HCT116 (cell line): ENCODE results near the gene PRSS16. TPM values are rescaled to one million over a fixed set of nuclear protein-coding genes. Genes with fewer than 3 reads are reported as not detected.

Source experiments
- EGR1 ChIP-seq: IDR thresholded peaks from 2 replicates; pipeline ENCODE4 v1.6.1; 2012; ENCODE audit warnings: low read depth
- EZH2 ChIP-seq: fragments of 200-600 bp; sonication (generic); IDR thresholded peaks from 2 replicates; pipeline ENCODE4 v1.6.1; 2017; ENCODE audit warnings: antibody characterized with exemption, mixed run types
- POLR2AphosphoS5 ChIP-seq: IDR thresholded peaks from 2 replicates; pipeline ENCODE4 v1.6.1; 2011; ENCODE audit warnings: mild to moderate bottlenecking, low read depth, low read length, moderate library complexity
- RAD21 ChIP-seq: IDR thresholded peaks from 2 replicates; pipeline ENCODE4 v1.6.1; 2012; ENCODE audit warnings: low read depth, mild to moderate bottlenecking
- SP1 ChIP-seq: IDR thresholded peaks from 2 replicates; pipeline ENCODE4 v1.6.1; 2012; ENCODE audit warnings: low read depth
- TCF7L2 ChIP-seq: IDR thresholded peaks from 2 replicates; pipeline ENCODE4 v1.7.0; 2011; ENCODE audit warnings: borderline replicate concordance, inconsistent platforms; ENCODE audit not compliant: insufficient read depth, insufficient read length; ENCODE audit errors: extremely low read depth
- YY1 ChIP-seq: IDR thresholded peaks from 2 replicates; pipeline ENCODE4 v1.6.1; 2011; ENCODE audit warnings: low read length, low read depth, moderate library complexity, mild to moderate bottlenecking; ENCODE audit not compliant: insufficient replicate concordance; ENCODE audit errors: extremely low read depth
- ZNF274 ChIP-seq: fragments of 200-500 bp; sonication (Bioruptor generic); IDR thresholded peaks from 2 replicates; pipeline ENCODE4 v1.6.1; 2014; ENCODE audit warnings: mild to moderate bottlenecking, low read depth, low read length, inconsistent platforms
- total RNA-seq: library from RNA; stranded (reverse); gene quantifications from one replicate; pipeline ENCODE4 v1.2.1, GENCODE V29; 2021; ENCODE audit not compliant: unreplicated experiment
- TF ChIP-seq, protein P1 (sequence below): IDR thresholded peaks from 2 replicates; pipeline ENCODE4 v1.6.1; 2011; ENCODE audit warnings: mild to moderate bottlenecking, low read length, moderate library complexity; ENCODE audit not compliant: insufficient replicate concordance; ENCODE audit errors: extremely low read depth
- TF ChIP-seq, protein P2 (sequence below): IDR thresholded peaks from 2 replicates; pipeline ENCODE4 v1.6.1; 2012
- TF ChIP-seq, protein P3 (sequence below), 3 experiments: fragments of 200-600 bp in 1 of 3; sonication (generic) in 1 of 3; IDR thresholded peaks in 2 of 3; conservative IDR thresholded peaks in 1 of 3; 2 replicates each; pipeline ENCODE4 v1.5.1; 2012 to 2017; ENCODE audit warnings: low read depth in 2 of 3, low read length in 2 of 3, antibody characterized with exemption in 1 of 3, borderline replicate concordance in 1 of 3, control low read depth in 1 of 3, mild to moderate bottlenecking in 1 of 3, mixed read lengths in 1 of 3, mixed run types in 1 of 3, moderate library complexity in 1 of 3; ENCODE audit not compliant: insufficient read depth in 1 of 3

Gene PRSS16
- total RNA-seq, 1 experiment from 2014 or later: 14.5 TPM

DNA sequence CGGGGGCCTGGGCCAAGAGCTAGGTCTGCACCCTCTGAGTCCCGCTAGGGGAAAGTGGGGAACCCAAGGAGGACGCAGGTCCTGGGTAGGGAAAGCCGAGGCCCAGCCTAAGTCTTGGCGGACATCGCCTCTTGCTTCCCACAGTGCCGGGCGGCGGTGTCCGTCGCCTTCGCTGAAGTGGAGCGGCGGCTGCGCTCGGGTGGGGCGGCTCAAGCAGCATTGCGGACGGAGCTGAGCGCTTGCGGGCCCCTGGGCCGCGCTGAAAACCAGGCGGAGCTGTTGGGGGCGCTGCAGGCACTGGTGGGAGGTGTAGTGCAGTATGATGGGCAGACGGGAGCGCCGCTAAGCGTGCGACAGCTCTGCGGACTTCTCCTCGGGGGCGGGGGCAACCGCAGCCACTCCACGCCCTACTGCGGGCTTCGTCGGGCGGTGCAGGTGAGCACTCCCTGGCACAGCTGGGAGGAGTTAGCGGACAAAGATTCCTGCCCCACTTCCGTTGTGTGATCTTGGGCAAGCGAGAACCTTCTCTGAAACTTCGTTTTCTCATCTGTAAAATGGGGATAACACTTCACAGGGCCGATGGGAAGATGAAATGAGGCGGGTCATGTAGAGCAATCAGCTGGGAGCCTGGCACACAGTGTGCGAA is 4.2 kb downstream of the PRSS16 start (continued):
- TF ChIP-seq, protein P1, sequence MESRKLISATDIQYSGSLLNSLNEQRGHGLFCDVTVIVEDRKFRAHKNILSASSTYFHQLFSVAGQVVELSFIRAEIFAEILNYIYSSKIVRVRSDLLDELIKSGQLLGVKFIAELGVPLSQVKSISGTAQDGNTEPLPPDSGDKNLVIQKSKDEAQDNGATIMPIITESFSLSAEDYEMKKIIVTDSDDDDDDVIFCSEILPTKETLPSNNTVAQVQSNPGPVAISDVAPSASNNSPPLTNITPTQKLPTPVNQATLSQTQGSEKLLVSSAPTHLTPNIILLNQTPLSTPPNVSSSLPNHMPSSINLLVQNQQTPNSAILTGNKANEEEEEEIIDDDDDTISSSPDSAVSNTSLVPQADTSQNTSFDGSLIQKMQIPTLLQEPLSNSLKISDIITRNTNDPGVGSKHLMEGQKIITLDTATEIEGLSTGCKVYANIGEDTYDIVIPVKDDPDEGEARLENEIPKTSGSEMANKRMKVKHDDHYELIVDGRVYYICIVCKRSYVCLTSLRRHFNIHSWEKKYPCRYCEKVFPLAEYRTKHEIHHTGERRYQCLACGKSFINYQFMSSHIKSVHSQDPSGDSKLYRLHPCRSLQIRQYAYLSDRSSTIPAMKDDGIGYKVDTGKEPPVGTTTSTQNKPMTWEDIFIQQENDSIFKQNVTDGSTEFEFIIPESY: no peak
- TF ChIP-seq EGR1: peak; percentile 46
- peak; percentile 48 for TF ChIP-seq TCF7L2
- peak; percentile 51 for TF ChIP-seq YY1
- TF ChIP-seq ZNF274: no peak
- peak; percentile 53 for TF ChIP-seq RAD21
- TF ChIP-seq POLR2AphosphoS5: peak; percentile 80
- TF ChIP-seq, protein P2, sequence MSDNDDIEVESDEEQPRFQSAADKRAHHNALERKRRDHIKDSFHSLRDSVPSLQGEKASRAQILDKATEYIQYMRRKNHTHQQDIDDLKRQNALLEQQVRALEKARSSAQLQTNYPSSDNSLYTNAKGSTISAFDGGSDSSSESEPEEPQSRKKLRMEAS: peak; percentile 78
- TF ChIP-seq EZH2: no peak
- TF ChIP-seq, protein P3, sequence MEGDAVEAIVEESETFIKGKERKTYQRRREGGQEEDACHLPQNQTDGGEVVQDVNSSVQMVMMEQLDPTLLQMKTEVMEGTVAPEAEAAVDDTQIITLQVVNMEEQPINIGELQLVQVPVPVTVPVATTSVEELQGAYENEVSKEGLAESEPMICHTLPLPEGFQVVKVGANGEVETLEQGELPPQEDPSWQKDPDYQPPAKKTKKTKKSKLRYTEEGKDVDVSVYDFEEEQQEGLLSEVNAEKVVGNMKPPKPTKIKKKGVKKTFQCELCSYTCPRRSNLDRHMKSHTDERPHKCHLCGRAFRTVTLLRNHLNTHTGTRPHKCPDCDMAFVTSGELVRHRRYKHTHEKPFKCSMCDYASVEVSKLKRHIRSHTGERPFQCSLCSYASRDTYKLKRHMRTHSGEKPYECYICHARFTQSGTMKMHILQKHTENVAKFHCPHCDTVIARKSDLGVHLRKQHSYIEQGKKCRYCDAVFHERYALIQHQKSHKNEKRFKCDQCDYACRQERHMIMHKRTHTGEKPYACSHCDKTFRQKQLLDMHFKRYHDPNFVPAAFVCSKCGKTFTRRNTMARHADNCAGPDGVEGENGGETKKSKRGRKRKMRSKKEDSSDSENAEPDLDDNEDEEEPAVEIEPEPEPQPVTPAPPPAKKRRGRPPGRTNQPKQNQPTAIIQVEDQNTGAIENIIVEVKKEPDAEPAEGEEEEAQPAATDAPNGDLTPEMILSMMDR (IDR thresholded peaks at IDR 0.05 in 2 of 3, conservative IDR thresholded peaks at IDR 0.05 in 1 of 3; ENCODE audit: borderline replicate concordance in 1 of 3, insufficient read depth in 1 of 3, low read depth in 2 of 3, low read length in 2 of 3): peak; percentile 43 to 69 (median 56); a peak in 5 of 6 replicates
- peak; percentile 74 for TF ChIP-seq SP1
